Smooth muscle cell (in vitro differentiated cells): ENCODE data around the gene ARHGAP15. TPM values are rescaled to one million over a fixed set of nuclear protein-coding genes. Genes with fewer than 3 reads are reported as not detected.
A peak's percentile ranks its signal among the peaks of the same experiment; 100 is the strongest.

Source experiments
- DNase-seq: peaks from one replicate; lab custom pipeline; 2025; ENCODE audit not compliant: unreplicated experiment; lab: John Stamatoyannopoulos, UW
- H2AFZ ChIP-seq: fragments of 200-600 bp; sonication (generic); 2 replicates; pipeline ENCODE4 v1.6.0; 2016; ENCODE audit warnings: antibody characterized with exemption, low read depth, mild to moderate bottlenecking
- H3F3A ChIP-seq: fragments of 200-600 bp; sonication (generic); 2 replicates; pipeline ENCODE4 v1.6.0; 2017; ENCODE audit warnings: antibody characterized with exemption, low read depth
- H3K27ac ChIP-seq: fragments of 200-600 bp; sonication (generic); 2 replicates; pipeline ENCODE4 v1.5.1; 2016; ENCODE audit warnings: low read depth, mild to moderate bottlenecking
- H3K27me3 ChIP-seq: fragments of 200-600 bp; sonication (generic); 2 replicates; pipeline ENCODE4 v1.6.1; 2016; ENCODE audit warnings: low read depth, mild to moderate bottlenecking
- H3K36me3 ChIP-seq: fragments of 200-600 bp; sonication (generic); 2 replicates; pipeline ENCODE4 v1.5.1; 2016; ENCODE audit warnings: low read depth
- H3K4me1 ChIP-seq: fragments of 200-600 bp; sonication (generic); 2 replicates; pipeline ENCODE4 v1.5.1; 2016; ENCODE audit warnings: low read depth
- H3K4me2 ChIP-seq: fragments of 200-600 bp; sonication (generic); 2 replicates; pipeline ENCODE4 v1.6.0; 2016; ENCODE audit warnings: mild to moderate bottlenecking
- H3K4me3 ChIP-seq: fragments of 200-600 bp; sonication (generic); 2 replicates; pipeline ENCODE4 v1.5.1; 2016; ENCODE audit warnings: mild to moderate bottlenecking
- H3K79me2 ChIP-seq: fragments of 200-600 bp; sonication (generic); 2 replicates; pipeline ENCODE4 v1.6.0; 2016; ENCODE audit warnings: low read depth, mild to moderate bottlenecking
- H3K9ac ChIP-seq: fragments of 200-600 bp; sonication (generic); 2 replicates; pipeline ENCODE4 v1.6.0; 2016; ENCODE audit warnings: low read depth
- H3K9me3 ChIP-seq: fragments of 200-600 bp; sonication (generic); replicated peaks from 2 replicates; pipeline ENCODE4 v1.5.1; 2016; ENCODE audit warnings: low read depth
- H4K20me1 ChIP-seq: fragments of 200-600 bp; sonication (generic); 2 replicates; pipeline ENCODE4 v1.6.0; 2016; ENCODE audit warnings: low read depth
- WGBS: methylation state at CpG from one replicate; pipeline ENCODE4 v1.1.7; 2016; ENCODE audit warnings: low lambda C conversion rate; 5-methylcytosine and 5-hydroxymethylcytosine counted together
- polyA plus RNA-seq: library from polyadenylated mRNA; unstranded; fragments of >200 nt; fragmentation: Nextera tagmentation; extraction: Ambion mirVana; gene quantifications from 2 replicates; pipeline ENCODE4 v1.2.1, GENCODE V29; 2016
- small RNA-seq: library from RNA; depleted of rRNA; stranded (forward); fragments of <200 nt; gene quantifications from one replicate; pipeline ENCODE3, GENCODE V24; 2014
- total RNA-seq: library from RNA; depleted of rRNA; stranded (reverse); fragments of >200 nt; gene quantifications from 2 replicates; pipeline ENCODE4 v1.2.3, GENCODE V29; 2014
- TF ChIP-seq, protein P1 (sequence below): fragments of 200-600 bp; sonication (generic); IDR thresholded peaks from 2 replicates; pipeline ENCODE4 v1.5.1; 2017; ENCODE audit warnings: borderline replicate concordance, mild to moderate bottlenecking, antibody characterized with exemption; ENCODE audit not compliant: insufficient read depth, poor library complexity, severe bottlenecking

Gene ARHGAP15
- total and polyA plus RNA-seq, 2 experiments from 2014 or later: not detected

DNA sequence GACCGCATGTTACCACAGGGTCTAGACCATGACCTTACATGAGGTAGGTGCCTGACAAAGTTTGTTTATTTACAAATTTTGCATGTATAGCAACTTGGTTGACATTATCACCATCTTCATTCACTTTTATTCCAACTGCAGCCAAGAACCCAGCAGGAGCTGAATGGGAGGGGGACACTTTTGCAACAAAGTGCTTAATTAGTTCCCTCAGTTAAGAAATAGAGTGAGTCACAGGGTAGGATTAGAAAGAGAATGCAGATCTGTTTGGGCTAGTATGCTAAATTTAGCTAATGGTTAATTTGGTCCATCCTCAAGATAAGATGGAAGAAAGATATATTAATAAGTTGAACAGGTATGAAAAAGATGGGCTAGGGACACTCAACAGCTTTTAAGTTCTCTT, 678.9 kb downstream of the ARHGAP15 start:
- H3K9ac ChIP-seq: no peak overlapping the region
- H3F3A ChIP-seq: no peaks in the 10 kb centered on the region
- no peaks in the 10 kb centered on the region for H3K36me3 ChIP-seq
- H3K79me2 ChIP-seq: no peaks in the 10 kb centered on the region
- TF ChIP-seq, protein P1, sequence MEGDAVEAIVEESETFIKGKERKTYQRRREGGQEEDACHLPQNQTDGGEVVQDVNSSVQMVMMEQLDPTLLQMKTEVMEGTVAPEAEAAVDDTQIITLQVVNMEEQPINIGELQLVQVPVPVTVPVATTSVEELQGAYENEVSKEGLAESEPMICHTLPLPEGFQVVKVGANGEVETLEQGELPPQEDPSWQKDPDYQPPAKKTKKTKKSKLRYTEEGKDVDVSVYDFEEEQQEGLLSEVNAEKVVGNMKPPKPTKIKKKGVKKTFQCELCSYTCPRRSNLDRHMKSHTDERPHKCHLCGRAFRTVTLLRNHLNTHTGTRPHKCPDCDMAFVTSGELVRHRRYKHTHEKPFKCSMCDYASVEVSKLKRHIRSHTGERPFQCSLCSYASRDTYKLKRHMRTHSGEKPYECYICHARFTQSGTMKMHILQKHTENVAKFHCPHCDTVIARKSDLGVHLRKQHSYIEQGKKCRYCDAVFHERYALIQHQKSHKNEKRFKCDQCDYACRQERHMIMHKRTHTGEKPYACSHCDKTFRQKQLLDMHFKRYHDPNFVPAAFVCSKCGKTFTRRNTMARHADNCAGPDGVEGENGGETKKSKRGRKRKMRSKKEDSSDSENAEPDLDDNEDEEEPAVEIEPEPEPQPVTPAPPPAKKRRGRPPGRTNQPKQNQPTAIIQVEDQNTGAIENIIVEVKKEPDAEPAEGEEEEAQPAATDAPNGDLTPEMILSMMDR: no peak
- H4K20me1 ChIP-seq: no peaks in the 10 kb centered on the region
- H3K27me3 ChIP-seq: no peaks in the 10 kb centered on the region
- H3K4me2 ChIP-seq: peak overlapping the region; percentile 40
- H3K27ac ChIP-seq: peak overlapping the region; percentile 23
- no peak for DNase-seq
- no peak overlapping the region for H3K4me3 ChIP-seq
- 97% methylated on average over 1 of the region's 1 CpG for WGBS
- H3K4me1 ChIP-seq: peaks cover 12% of the 10 kb centered on the region
- no peaks in the 10 kb centered on the region for H3K9me3 ChIP-seq
- no peak overlapping the region for H2AFZ ChIP-seq

DNA sequence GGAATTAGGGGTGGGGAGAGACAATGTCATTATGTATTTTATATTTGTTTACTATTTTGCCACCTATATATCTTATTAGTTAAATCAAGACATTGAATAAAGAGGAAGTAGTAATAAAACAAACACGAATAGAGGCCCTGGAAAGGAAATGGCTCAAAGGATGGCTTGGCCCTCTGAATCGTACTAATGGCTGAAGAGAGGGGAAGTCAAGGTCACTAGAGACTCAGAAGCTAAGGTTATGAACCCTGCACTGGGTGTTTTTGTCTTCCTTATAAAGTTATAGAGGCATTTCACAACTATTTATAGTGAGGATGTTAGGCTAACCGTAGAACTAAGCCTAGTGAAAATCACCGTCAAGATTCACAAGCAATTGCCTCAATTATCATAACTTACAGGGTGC, 685.9 kb downstream of the ARHGAP15 start:
- Histone ChIP-seq H3K27ac (no peak overlapping the region), H3F3A (no peaks in the 10 kb centered on the region), H3K4me3 (no peak overlapping the region), H3K27me3 (no peaks in the 10 kb centered on the region), H4K20me1 (no peaks in the 10 kb centered on the region), H2AFZ (no peak overlapping the region), H3K9ac (no peak overlapping the region), H3K79me2 (no peaks in the 10 kb centered on the region), H3K36me3 (no peaks in the 10 kb centered on the region), H3K4me1 (peaks cover 12% of the 10 kb centered on the region), H3K9me3 (no peaks in the 10 kb centered on the region), H3K4me2 (no peak overlapping the region)
- TF ChIP-seq, protein P1: no peak
- WGBS: 60% methylated on average over 4 of the region's 4 CpGs
- no peak for DNase-seq

DNA sequence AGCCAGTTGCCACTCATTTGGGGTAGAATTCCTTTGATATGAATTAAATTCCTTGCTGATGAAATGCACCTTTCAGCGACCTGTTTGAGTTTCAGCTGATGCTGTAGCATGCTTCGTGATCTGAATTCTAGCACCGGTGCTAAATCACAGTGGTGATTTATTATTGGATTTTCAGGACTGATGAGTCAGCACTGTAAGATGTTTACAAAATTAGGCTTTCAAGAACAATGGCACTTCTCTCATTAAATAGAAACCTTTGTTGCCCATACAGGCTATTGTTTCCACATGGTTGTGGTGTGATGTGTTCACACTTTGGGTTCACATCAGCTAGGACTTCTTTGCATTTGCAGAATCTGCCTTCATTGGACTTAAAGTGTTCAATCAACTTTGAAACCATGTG, 687.7 kb downstream of the ARHGAP15 start:
- no peak overlapping the region for H2AFZ ChIP-seq
- TF ChIP-seq, protein P1: no peak
- 53% methylated on average over 3 of the region's 3 CpGs for WGBS
- H3K27ac ChIP-seq: no peak overlapping the region
- no peaks in the 10 kb centered on the region for H3K9me3 ChIP-seq
- no peak overlapping the region for H3K9ac ChIP-seq
- H4K20me1 ChIP-seq: no peaks in the 10 kb centered on the region
- no peak overlapping the region for H3K4me2 ChIP-seq
- no peaks in the 10 kb centered on the region for H3K36me3 ChIP-seq
- no peaks in the 10 kb centered on the region for H3F3A ChIP-seq
- H3K4me3 ChIP-seq: no peak overlapping the region
- H3K27me3 ChIP-seq: no peaks in the 10 kb centered on the region
- DNase-seq: no peak
- no peaks in the 10 kb centered on the region for H3K79me2 ChIP-seq
- peaks cover 12% of the 10 kb centered on the region for H3K4me1 ChIP-seq

Small RNAs within 50 kb of the gene (small RNA-seq; reads per million reads assigned to genes)
- gene MTND4LP12: not detected
